Measurements from ENCODE around the gene SLITRK5. TPM values are rescaled to one million over a fixed set of nuclear protein-coding genes. Genes with fewer than 3 reads are reported as not detected.

The SLITRK5 gene
- total and polyA plus RNA-seq, 9 of the 15 experiments (the other 6 are each of a cell fraction or from before 2014, with no cell fraction given): under 0.01 TPM; not detected in 8

DNA sequence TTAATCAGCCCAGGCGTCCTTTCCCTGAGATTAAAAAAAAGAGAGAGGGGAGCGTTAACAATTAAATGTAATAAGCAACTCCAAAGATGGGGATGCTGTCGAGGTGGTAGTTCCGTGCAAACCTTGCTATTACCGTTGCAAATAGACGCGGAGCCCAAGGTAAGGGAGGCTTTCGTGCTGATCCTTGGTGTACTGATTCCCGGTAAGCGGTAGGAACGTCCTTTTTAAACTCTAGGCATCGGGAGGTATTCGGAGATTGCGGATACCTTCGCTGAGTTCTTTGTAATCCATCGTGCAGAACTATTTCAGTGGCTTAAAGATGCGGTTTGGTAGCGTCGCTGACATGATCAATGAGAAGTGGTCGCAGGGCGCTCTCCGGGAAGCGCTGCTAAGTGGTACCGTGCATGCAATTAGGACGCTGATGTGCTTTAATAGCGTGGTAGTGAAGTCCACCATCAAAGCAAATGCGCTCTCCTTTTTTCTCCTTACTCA, 3.1 kb downstream of the SLITRK5 start:
- H2AFZ ChIP-seq (ENCODE audit: low read depth, low read length): no peak overlapping the region
- no peaks in the 10 kb centered on the region for H3K9me1 ChIP-seq (ENCODE audit: control insufficient read depth, insufficient read depth, low read length)
- FAIRE-seq: no peak
- no peak overlapping the region for H3K4me2 ChIP-seq (ENCODE audit: insufficient read depth, low read length)
- CTCF ChIA-PET (ENCODE audit: low intra/inter-chr PET ratio): no interaction called here
- H3K9me3 ChIP-seq (replicated peaks; ENCODE audit: control insufficient read depth, insufficient read depth, low read depth, low read length): no peaks in the 10 kb centered on the region
- H4K20me1 ChIP-seq (replicated peaks; ENCODE audit: control insufficient read depth, insufficient read depth, low read length): no peaks in the 10 kb centered on the region
- POLR2A ChIA-PET: no interaction called here
- no peak for DNase-seq (ENCODE audit: extremely low read depth in 1 of 4, low spot score in 3 of 4)
- no peaks in the 10 kb centered on the region for H3K36me3 ChIP-seq (ENCODE audit: control insufficient read depth, insufficient read depth, low read length)
- no peak overlapping the region for H3K9ac ChIP-seq (ENCODE audit: insufficient read depth in 1 of 2, low read depth in 2 of 2, low read length in 2 of 2)
- no TSS peak for BruUV-seq (replicated peaks)
- H3K79me2 ChIP-seq (ENCODE audit: control insufficient read depth, insufficient read depth, low read length): no peaks in the 10 kb centered on the region
- intact Hi-C loops (cut with micrococcal nuclease): no loop called here
- H3K4me3 ChIP-seq: no peak overlapping the region
- no peak for ATAC-seq
- no peaks in the 10 kb centered on the region for H3K27me3 ChIP-seq (ENCODE audit: control insufficient read depth in 2 of 2, insufficient read depth in 2 of 2, low read length in 2 of 2)
- no peak for TF ChIP-seq TBP (optimal IDR thresholded peaks at IDR 0.05; ENCODE audit: low read depth, low read length)
- TF ChIP-seq TGIF2 (CRISPR knock-in tag; IDR thresholded peaks at IDR 0.05): no peak
- TF ChIP-seq ARID2 (IDR thresholded peaks at IDR 0.05): no peak
- no peak for TF ChIP-seq MAX (CRISPR knock-in tag; IDR thresholded peaks at IDR 0.05)
- TF ChIP-seq, protein P1, sequence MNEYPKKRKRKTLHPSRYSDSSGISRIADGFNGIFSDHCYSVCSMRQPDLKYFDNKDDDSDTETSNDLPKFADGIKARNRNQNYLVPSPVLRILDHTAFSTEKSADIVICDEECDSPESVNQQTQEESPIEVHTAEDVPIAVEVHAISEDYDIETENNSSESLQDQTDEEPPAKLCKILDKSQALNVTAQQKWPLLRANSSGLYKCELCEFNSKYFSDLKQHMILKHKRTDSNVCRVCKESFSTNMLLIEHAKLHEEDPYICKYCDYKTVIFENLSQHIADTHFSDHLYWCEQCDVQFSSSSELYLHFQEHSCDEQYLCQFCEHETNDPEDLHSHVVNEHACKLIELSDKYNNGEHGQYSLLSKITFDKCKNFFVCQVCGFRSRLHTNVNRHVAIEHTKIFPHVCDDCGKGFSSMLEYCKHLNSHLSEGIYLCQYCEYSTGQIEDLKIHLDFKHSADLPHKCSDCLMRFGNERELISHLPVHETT (CRISPR knock-in tag; conservative IDR thresholded peaks at IDR 0.05 in 1 of 2, IDR thresholded peaks at IDR 0.05 in 1 of 2): no peak
- TF ChIP-seq ZNF408 (CRISPR knock-in tag; IDR thresholded peaks at IDR 0.05; ENCODE audit: low read depth): no peak
- no peak for TF ChIP-seq SRSF3 (IDR thresholded peaks at IDR 0.05; ENCODE audit: insufficient read depth, low read length)
- in situ Hi-C loops (cut with MboI): no loop called here
- H3K27ac ChIP-seq (ENCODE audit: extremely low read depth, low read depth, low read length): no peak overlapping the region
- H3K4me1 ChIP-seq (replicated peaks in 1 of 2; ENCODE audit: control insufficient read depth in 2 of 2, insufficient read depth in 2 of 2, low read length in 2 of 2): no peaks in the 10 kb centered on the region
- under 1% methylated on average over 26 of the region's 27 CpGs for WGBS (ENCODE audit: insufficient coverage, low coverage, missing lambda C conversion rate)
